ENCODE measurements around the gene FARP2. TPM values are rescaled to one million over a fixed set of nuclear protein-coding genes. Genes with fewer than 3 reads are reported as not detected.

FARP2 gene
- total and polyA plus RNA-seq, 4 donors: 5.8 to 30.9 (median 14.3) TPM

DNA sequence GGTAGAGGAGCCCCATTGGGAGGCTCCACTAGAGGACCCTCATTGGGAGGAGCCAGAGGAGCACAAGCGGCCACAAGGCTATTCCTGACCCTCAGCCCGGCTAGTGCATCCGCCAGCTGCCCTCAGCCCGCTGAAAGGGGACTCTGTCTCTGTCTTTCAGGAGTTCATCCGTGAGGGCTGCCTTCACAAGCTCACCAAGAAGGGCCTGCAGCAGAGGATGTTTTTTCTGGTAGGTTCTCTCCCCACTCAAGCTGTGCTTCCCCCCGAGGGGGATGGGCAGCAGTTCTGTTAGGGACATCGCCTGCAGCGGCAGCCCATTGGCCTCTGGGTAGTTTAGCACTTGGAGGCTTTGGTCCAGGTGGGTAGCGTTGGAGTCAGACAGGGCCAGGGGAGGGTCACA is 127.2 kb downstream of the FARP2 start:
- peaks cover 1 to 28% (median 17%) of the 10 kb centered on the region in 4 donors for H3K36me3 ChIP-seq (ENCODE audit: control insufficient read depth in 4 of 4, insufficient read depth in 3 of 4, low read depth in 1 of 4, low read length in 3 of 4)
- no peaks in the 10 kb centered on the region for H3K4me1 ChIP-seq (ENCODE audit: control insufficient read depth in 4 of 4, insufficient read depth in 4 of 4, low read length in 3 of 4)
- 96% methylated on average over 9 of the region's 9 CpGs for WGBS
- no peak for DNase-seq (ENCODE audit: low spot score)
- TF ChIP-seq HNF4G (IDR thresholded peaks at IDR 0.05) (no peak), TAF1 (conservative IDR thresholded peaks at IDR 0.05) (no peak), FOXA1 (IDR thresholded peaks at IDR 0.05) (no peak), SP1 (IDR thresholded peaks at IDR 0.05) (no peak), YY1 (IDR thresholded peaks at IDR 0.05) (no peak), EGR1 (IDR thresholded peaks at IDR 0.05; ENCODE audit: low read depth in 2 of 2) (no peak), HNF4A (conservative IDR thresholded peaks at IDR 0.05) (no peak), JUND (IDR thresholded peaks at IDR 0.05) (no peak), FOXA2 (IDR thresholded peaks at IDR 0.05) (no peak), RAD21 (IDR thresholded peaks at IDR 0.05) (no peak), RXRA (IDR thresholded peaks at IDR 0.05) (no peak), NR2F2 (IDR thresholded peaks at IDR 0.05) (no peak), GABPA (IDR thresholded peaks at IDR 0.05 in 1 of 2, conservative IDR thresholded peaks at IDR 0.05 in 1 of 2) (no peak)
- TF ChIP-seq, protein P1, sequence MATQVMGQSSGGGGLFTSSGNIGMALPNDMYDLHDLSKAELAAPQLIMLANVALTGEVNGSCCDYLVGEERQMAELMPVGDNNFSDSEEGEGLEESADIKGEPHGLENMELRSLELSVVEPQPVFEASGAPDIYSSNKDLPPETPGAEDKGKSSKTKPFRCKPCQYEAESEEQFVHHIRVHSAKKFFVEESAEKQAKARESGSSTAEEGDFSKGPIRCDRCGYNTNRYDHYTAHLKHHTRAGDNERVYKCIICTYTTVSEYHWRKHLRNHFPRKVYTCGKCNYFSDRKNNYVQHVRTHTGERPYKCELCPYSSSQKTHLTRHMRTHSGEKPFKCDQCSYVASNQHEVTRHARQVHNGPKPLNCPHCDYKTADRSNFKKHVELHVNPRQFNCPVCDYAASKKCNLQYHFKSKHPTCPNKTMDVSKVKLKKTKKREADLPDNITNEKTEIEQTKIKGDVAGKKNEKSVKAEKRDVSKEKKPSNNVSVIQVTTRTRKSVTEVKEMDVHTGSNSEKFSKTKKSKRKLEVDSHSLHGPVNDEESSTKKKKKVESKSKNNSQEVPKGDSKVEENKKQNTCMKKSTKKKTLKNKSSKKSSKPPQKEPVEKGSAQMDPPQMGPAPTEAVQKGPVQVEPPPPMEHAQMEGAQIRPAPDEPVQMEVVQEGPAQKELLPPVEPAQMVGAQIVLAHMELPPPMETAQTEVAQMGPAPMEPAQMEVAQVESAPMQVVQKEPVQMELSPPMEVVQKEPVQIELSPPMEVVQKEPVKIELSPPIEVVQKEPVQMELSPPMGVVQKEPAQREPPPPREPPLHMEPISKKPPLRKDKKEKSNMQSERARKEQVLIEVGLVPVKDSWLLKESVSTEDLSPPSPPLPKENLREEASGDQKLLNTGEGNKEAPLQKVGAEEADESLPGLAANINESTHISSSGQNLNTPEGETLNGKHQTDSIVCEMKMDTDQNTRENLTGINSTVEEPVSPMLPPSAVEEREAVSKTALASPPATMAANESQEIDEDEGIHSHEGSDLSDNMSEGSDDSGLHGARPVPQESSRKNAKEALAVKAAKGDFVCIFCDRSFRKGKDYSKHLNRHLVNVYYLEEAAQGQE (IDR thresholded peaks at IDR 0.05): no peak
- TF ChIP-seq, protein P2, sequence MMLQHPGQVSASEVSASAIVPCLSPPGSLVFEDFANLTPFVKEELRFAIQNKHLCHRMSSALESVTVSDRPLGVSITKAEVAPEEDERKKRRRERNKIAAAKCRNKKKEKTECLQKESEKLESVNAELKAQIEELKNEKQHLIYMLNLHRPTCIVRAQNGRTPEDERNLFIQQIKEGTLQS (IDR thresholded peaks at IDR 0.05): no peak
- TF ChIP-seq, protein P3, sequence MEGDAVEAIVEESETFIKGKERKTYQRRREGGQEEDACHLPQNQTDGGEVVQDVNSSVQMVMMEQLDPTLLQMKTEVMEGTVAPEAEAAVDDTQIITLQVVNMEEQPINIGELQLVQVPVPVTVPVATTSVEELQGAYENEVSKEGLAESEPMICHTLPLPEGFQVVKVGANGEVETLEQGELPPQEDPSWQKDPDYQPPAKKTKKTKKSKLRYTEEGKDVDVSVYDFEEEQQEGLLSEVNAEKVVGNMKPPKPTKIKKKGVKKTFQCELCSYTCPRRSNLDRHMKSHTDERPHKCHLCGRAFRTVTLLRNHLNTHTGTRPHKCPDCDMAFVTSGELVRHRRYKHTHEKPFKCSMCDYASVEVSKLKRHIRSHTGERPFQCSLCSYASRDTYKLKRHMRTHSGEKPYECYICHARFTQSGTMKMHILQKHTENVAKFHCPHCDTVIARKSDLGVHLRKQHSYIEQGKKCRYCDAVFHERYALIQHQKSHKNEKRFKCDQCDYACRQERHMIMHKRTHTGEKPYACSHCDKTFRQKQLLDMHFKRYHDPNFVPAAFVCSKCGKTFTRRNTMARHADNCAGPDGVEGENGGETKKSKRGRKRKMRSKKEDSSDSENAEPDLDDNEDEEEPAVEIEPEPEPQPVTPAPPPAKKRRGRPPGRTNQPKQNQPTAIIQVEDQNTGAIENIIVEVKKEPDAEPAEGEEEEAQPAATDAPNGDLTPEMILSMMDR (IDR thresholded peaks at IDR 0.05; ENCODE audit: low read depth, low read length, missing input control): no peak
- TF ChIP-seq, protein P4, sequence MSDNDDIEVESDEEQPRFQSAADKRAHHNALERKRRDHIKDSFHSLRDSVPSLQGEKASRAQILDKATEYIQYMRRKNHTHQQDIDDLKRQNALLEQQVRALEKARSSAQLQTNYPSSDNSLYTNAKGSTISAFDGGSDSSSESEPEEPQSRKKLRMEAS (IDR thresholded peaks at IDR 0.05): no peak
- TF ChIP-seq, protein P5, sequence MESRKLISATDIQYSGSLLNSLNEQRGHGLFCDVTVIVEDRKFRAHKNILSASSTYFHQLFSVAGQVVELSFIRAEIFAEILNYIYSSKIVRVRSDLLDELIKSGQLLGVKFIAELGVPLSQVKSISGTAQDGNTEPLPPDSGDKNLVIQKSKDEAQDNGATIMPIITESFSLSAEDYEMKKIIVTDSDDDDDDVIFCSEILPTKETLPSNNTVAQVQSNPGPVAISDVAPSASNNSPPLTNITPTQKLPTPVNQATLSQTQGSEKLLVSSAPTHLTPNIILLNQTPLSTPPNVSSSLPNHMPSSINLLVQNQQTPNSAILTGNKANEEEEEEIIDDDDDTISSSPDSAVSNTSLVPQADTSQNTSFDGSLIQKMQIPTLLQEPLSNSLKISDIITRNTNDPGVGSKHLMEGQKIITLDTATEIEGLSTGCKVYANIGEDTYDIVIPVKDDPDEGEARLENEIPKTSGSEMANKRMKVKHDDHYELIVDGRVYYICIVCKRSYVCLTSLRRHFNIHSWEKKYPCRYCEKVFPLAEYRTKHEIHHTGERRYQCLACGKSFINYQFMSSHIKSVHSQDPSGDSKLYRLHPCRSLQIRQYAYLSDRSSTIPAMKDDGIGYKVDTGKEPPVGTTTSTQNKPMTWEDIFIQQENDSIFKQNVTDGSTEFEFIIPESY (IDR thresholded peaks at IDR 0.05): no peak
- H3K9me3 ChIP-seq (ENCODE audit: control insufficient read depth in 4 of 4, low read length in 3 of 4): no peaks in the 10 kb centered on the region
- H3K4me3 ChIP-seq (ENCODE audit: low read depth in 1 of 3, low read length in 3 of 3): no peak overlapping the region
- H3K27ac ChIP-seq (ENCODE audit: low read depth in 1 of 2, low read length in 2 of 2): no peak overlapping the region
- no peak overlapping the region for H3K9ac ChIP-seq (ENCODE audit: low read depth in 1 of 2, low read length in 2 of 2)
- H3K27me3 ChIP-seq (ENCODE audit: control insufficient read depth in 4 of 4, insufficient read depth in 4 of 4, low read length in 3 of 4): no peaks in the 10 kb centered on the region

Measured in liver (tissue), 9 donors.